Measurements from ENCODE around the gene KPNA3.

The KPNA3 gene

DNA sequence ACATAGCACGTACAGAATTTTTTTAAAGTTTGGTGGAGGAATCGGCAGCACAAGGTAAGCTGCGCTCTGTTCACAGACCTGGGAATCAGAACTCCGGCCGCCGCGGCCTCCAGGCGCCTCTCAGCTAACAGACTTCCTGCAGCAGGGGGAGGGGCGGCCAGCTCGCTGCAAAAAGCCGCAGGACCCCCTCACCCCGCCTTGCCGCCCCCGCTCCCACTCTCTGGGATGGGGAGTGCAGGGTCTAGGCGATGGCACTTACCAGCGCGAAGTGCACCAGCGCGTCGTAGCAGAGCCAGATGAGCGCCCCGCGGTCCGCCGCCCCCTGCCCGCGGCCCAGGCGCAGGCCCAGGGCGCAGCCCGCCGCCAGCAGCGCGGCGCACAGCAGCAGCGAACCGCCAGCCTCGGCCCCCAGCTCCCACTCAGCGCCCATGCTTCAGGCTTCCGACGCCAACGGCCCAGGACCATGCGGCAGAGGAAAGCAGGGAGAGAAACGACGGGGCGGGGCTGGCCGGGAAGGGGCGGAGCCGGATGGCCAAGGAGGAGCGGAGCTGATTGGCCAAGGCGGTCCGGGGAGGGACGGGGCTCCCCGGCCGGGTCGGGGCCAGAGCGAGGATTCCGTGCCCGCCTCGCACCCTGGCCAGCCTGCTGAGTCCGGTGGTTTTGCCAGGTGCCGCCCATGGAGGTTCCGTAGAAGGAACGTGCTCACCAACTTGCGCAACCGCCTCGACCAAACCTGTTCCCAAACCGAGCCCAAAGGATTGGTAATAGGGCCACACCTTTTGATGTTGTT, 101.3 kb downstream of the KPNA3 start, which contains the start of gene EBPL:
TSS of gene EBPL (minus strand) at position 492 of the 790 bp plus-strand sequence. CDS start at position 430, 62 bp downstream.
- peak; percentile 98 for ATAC-seq
- TF ChIP-seq TSHZ2 (CRISPR knock-in tag; IDR thresholded peaks at IDR 0.05) (peak; percentile 48; the same call in 1 of the 2 replicates), ZC3H10 (CRISPR knock-in tag; IDR thresholded peaks at IDR 0.05) (no peak), BACH2 (CRISPR knock-in tag; IDR thresholded peaks at IDR 0.05; ENCODE audit: borderline replicate concordance) (no peak), ZNF8 (CRISPR knock-in tag; IDR thresholded peaks at IDR 0.05) (no peak)

DNA sequence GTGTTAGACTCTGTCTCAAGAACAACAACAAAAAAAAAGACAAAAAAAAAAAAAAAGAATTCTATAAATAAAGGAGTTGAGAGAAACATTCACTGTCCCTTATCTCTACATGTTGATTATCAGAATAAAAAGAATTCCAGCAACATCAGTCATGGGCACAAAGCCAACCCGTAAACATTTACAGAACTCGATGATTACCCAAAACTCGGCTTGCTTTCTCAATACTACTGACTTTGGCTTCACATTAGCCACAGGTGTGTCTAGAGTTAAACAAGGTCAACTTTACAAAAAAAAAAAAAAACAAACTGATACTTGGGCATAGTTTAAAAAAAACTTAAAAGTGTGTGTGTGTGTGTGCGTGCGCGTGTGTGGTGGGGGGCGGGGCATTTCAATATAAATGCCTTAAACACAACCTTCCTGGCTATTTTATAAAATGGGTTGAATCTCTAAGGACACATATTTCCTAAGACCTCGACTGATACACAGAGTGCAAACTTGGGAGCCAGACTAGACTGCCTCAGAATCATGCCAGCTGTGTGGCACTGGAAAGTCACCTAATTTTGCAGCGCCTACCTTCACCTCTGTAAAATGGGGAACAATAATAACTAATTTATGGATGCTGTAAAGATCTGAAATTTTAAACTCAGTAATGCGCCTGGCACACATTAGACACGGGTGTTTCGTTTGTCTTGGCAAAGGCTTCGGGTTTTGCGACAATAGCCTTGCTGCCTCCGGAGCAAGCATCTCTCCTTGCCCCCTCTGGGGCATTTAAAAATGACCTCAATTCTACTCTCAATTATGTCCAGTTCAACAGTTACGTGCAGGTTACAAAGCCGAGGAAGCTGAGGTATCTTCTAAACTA, 102.1 kb downstream of the KPNA3 start:
- TF ChIP-seq GLIS3 (CRISPR knock-in tag; IDR thresholded peaks at IDR 0.05) (no peak), ZNF8 (CRISPR knock-in tag; IDR thresholded peaks at IDR 0.05) (no peak), CSDC2 (CRISPR knock-in tag; IDR thresholded peaks at IDR 0.05) (no peak), ZFP30 (CRISPR knock-in tag; IDR thresholded peaks at IDR 0.05) (no peak)
- peak; percentile 20 for ATAC-seq

- no peak for ATAC-seq
- TF ChIP-seq RARB (CRISPR knock-in tag; IDR thresholded peaks at IDR 0.05) (no peak), ZC3H10 (CRISPR knock-in tag; IDR thresholded peaks at IDR 0.05) (no peak)
Measured at GRCh38 chr13:49683489-49683888, 109.0 kb downstream of the KPNA3 start.

GRCh38 chr13:49681842-49682435, 110.5 kb downstream of the KPNA3 start:
- ATAC-seq = no peak
- TF ChIP-seq BACH2 (CRISPR knock-in tag; IDR thresholded peaks at IDR 0.05; ENCODE audit: borderline replicate concordance) (no peak), ZNF8 (CRISPR knock-in tag; IDR thresholded peaks at IDR 0.05) (no peak), TSHZ2 (CRISPR knock-in tag; IDR thresholded peaks at IDR 0.05) (no peak), ISL1 (CRISPR knock-in tag; IDR thresholded peaks at IDR 0.05) (no peak)

DNA sequence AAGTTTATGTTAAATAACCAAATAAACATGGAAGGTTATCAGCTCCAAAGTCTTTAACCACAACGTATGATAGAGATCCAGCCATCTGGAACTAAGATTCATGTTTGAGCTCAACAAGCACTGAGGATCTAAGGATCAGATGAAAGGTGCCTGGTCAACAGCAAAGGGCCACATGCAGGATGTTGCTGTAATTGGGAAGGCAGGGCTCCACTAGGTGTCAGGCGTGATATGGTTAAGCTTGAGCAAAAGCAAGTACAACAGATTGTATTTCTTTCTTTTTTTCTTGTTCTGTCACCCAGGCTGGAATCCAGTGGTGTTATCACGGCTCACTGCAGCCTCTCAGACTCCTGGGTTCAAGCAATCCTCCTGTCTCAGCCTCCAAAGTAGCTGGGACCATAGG, 113.2 kb downstream of the KPNA3 start:
- TF ChIP-seq, protein P1, sequence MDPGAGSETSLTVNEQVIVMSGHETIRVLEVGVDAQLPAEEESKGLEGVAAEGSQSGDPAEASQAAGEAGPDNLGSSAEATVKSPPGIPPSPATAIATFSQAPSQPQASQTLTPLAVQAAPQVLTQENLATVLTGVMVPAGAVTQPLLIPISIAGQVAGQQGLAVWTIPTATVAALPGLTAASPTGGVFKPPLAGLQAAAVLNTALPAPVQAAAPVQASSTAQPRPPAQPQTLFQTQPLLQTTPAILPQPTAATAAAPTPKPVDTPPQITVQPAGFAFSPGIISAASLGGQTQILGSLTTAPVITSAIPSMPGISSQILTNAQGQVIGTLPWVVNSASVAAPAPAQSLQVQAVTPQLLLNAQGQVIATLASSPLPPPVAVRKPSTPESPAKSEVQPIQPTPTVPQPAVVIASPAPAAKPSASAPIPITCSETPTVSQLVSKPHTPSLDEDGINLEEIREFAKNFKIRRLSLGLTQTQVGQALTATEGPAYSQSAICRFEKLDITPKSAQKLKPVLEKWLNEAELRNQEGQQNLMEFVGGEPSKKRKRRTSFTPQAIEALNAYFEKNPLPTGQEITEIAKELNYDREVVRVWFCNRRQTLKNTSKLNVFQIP (CRISPR knock-in tag; IDR thresholded peaks at IDR 0.05; ENCODE audit: borderline replicate concordance, low read depth) = no peak
- TF ChIP-seq ZNF70 (CRISPR knock-in tag; IDR thresholded peaks at IDR 0.05) (no peak), RARB (CRISPR knock-in tag; IDR thresholded peaks at IDR 0.05) (no peak), TOX (CRISPR knock-in tag; IDR thresholded peaks at IDR 0.05; ENCODE audit: borderline replicate concordance) (no peak), PPARA (CRISPR knock-in tag; IDR thresholded peaks at IDR 0.05; ENCODE audit: borderline replicate concordance) (no peak), PATZ1 (CRISPR knock-in tag; IDR thresholded peaks at IDR 0.05; ENCODE audit: borderline replicate concordance) (no peak), ZFP30 (CRISPR knock-in tag; IDR thresholded peaks at IDR 0.05) (no peak), TSHZ2 (CRISPR knock-in tag; IDR thresholded peaks at IDR 0.05) (no peak), BACH2 (CRISPR knock-in tag; IDR thresholded peaks at IDR 0.05; ENCODE audit: borderline replicate concordance) (no peak), OSR1 (CRISPR knock-in tag; IDR thresholded peaks at IDR 0.05) (no peak)
- ATAC-seq = no peak

Data from SK-N-SH treated with all-trans-retinoic acid at 6 μM for 48 hours (cell line).